ENCODE measurements around the gene ANKDD1A. TPM values are rescaled to one million over a fixed set of nuclear protein-coding genes. Genes with fewer than 3 reads are reported as not detected.

ANKDD1A gene
- total RNA-seq, 2 donors from 2014 or later = 0.96 to 2.2 TPM

GRCh38 chr15:64865998-64866520, 45.6 kb upstream of the ANKDD1A start:
- H3K4me1 ChIP-seq = peaks cover 0 to 7% of the 10 kb centered on the region in 2 donors
- peaks cover 37% of the 10 kb centered on the region for H3K36me3 ChIP-seq

GRCh38 chr15:64869501-64869900, 42.2 kb upstream of the ANKDD1A start:
- Histone ChIP-seq H3K36me3 (peaks cover 19% of the 10 kb centered on the region), H3K27ac (no peak overlapping the region), H3K27me3 (no peaks in the 10 kb centered on the region), H3K9me3 (no peaks in the 10 kb centered on the region), H3K4me1 (peaks cover 0 to 15% of the 10 kb centered on the region in 2 donors), H3K4me3 (no peak overlapping the region)
- DNase-seq (ENCODE audit: low spot score) = no peak
- no peak for TF ChIP-seq CTCF (IDR thresholded peaks at IDR 0.05)

More at GRCh38 chr15:64865998-64866520, 45.6 kb upstream of the ANKDD1A start:
- Histone ChIP-seq H3K9me3 (no peaks in the 10 kb centered on the region), H3K4me3 (no peak overlapping the region), H3K27ac (no peak overlapping the region), H3K27me3 (no peaks in the 10 kb centered on the region)
- no peak for TF ChIP-seq CTCF (IDR thresholded peaks at IDR 0.05)
- no peak for DNase-seq (ENCODE audit: low spot score)

- Histone ChIP-seq H3K4me3 (no peak overlapping the region), H3K4me1 (peaks cover 0 to 9% of the 10 kb centered on the region in 2 donors), H3K27ac (no peak overlapping the region), H3K36me3 (peaks cover 11% of the 10 kb centered on the region), H3K9me3 (no peaks in the 10 kb centered on the region), H3K27me3 (no peaks in the 10 kb centered on the region)
- no peak for TF ChIP-seq CTCF (IDR thresholded peaks at IDR 0.05)
- DNase-seq (ENCODE audit: low spot score) = no peak
Measured at GRCh38 chr15:64870353-64870752, 41.3 kb upstream of the ANKDD1A start.

GRCh38 chr15:64875641-64876223, 36.0 kb upstream of the ANKDD1A start:
- no peak for DNase-seq (ENCODE audit: low spot score)
- peaks cover 0 to 30% of the 10 kb centered on the region in 2 donors for H3K4me1 ChIP-seq
- no peak for TF ChIP-seq CTCF (IDR thresholded peaks at IDR 0.05)
- H3K9me3 ChIP-seq = no peaks in the 10 kb centered on the region
- no peaks in the 10 kb centered on the region for H3K27me3 ChIP-seq
- no peak overlapping the region for H3K4me3 ChIP-seq
- no peak overlapping the region for H3K27ac ChIP-seq
- no peaks in the 10 kb centered on the region for H3K36me3 ChIP-seq

- no peak overlapping the region for H3K4me3 ChIP-seq
- TF ChIP-seq CTCF (IDR thresholded peaks at IDR 0.05) = no peak
- no peaks in the 10 kb centered on the region for H3K9me3 ChIP-seq
- H3K27me3 ChIP-seq = no peaks in the 10 kb centered on the region
- peak overlapping the region; percentile 55 to 63 for H3K27ac ChIP-seq
- DNase-seq (ENCODE audit: low spot score) = peak; percentile 80
- peaks cover 0 to 38% of the 10 kb centered on the region in 2 donors for H3K4me1 ChIP-seq
- H3K36me3 ChIP-seq = no peaks in the 10 kb centered on the region
Measured at GRCh38 chr15:64877435-64877834, 34.3 kb upstream of the ANKDD1A start.

- Histone ChIP-seq H3K27ac (peak overlapping the region; percentile 35 to 63), H3K27me3 (no peaks in the 10 kb centered on the region), H3K9me3 (no peaks in the 10 kb centered on the region), H3K36me3 (no peaks in the 10 kb centered on the region), H3K4me1 (peaks cover 0 to 40% of the 10 kb centered on the region in 2 donors), H3K4me3 (no peak overlapping the region)
- TF ChIP-seq CTCF (IDR thresholded peaks at IDR 0.05) = no peak
- no peak for DNase-seq (ENCODE audit: low spot score)
Measured at GRCh38 chr15:64878705-64879104, 33.0 kb upstream of the ANKDD1A start.
